H9 (cell line): ENCODE measurements around the gene SLC10A3. TPM values are rescaled to one million over a fixed set of nuclear protein-coding genes. Genes with fewer than 3 reads are reported as not detected.

Source experiments
- DNase-seq: peaks from one replicate; pipeline ENCODE4 v3.0.0-alpha.2; 2017
- H2AFZ ChIP-seq: one replicate; pipeline ENCODE4 v1.6.1; 2013; ENCODE audit warnings: mild to moderate bottlenecking, low read length, control low read depth, moderate library complexity
- H2AK5ac ChIP-seq: 2 replicates; pipeline ENCODE4 v1.6.1; 2013; ENCODE audit warnings: low read length, control low read depth, mixed read lengths; ENCODE audit not compliant: insufficient read length
- H2BK120ac ChIP-seq: one replicate; pipeline ENCODE4 v1.6.1; 2013; ENCODE audit warnings: low read depth, mild to moderate bottlenecking, low read length, control low read depth, inconsistent platforms; ENCODE audit not compliant: poor library complexity, severe bottlenecking
- H2BK12ac ChIP-seq: 2 replicates; pipeline ENCODE4 v1.6.1; 2013; ENCODE audit warnings: low read length, control low read depth, mixed read lengths, low read depth; ENCODE audit not compliant: insufficient read length
- H2BK15ac ChIP-seq: 2 replicates; pipeline ENCODE4 v1.6.1; 2013; ENCODE audit warnings: low read depth, low read length, control low read depth
- H2BK20ac ChIP-seq: one replicate; pipeline ENCODE4 v1.6.1; 2013; ENCODE audit warnings: low read depth, mild to moderate bottlenecking, low read length, control low read depth, inconsistent platforms; ENCODE audit not compliant: poor library complexity, severe bottlenecking
- H2BK5ac ChIP-seq: 2 replicates; pipeline ENCODE4 v1.6.1; 2013; ENCODE audit warnings: low read length, control low read depth, mixed read lengths; ENCODE audit not compliant: insufficient read length
- H3K14ac ChIP-seq: 2 replicates; pipeline ENCODE4 v1.6.1; 2013; ENCODE audit warnings: low read length, control low read depth; ENCODE audit not compliant: insufficient read depth
- H3K18ac ChIP-seq: 2 replicates; pipeline ENCODE4 v1.6.1; 2013; ENCODE audit warnings: low read depth, mild to moderate bottlenecking, mixed read lengths, low read length, control low read depth; ENCODE audit not compliant: insufficient read length
- H3K23ac ChIP-seq: 2 replicates; pipeline ENCODE4 v1.6.1; 2013; ENCODE audit warnings: low read length, control low read depth, mixed read lengths, low read depth; ENCODE audit not compliant: insufficient read length
- H3K23me2 ChIP-seq: 2 replicates; pipeline ENCODE4 v1.6.1; 2013; ENCODE audit warnings: low read depth, mild to moderate bottlenecking, mixed read lengths, low read length, control low read depth; ENCODE audit not compliant: insufficient read length, poor library complexity, severe bottlenecking
- H3K27ac ChIP-seq: 2 replicates; pipeline ENCODE4 v1.5.1; 2013; ENCODE audit warnings: low read length, control low read depth, mixed read lengths, low read depth; ENCODE audit not compliant: insufficient read length
- H3K27me3 ChIP-seq: 2 replicates; pipeline ENCODE4 v1.6.1; 2013; ENCODE audit warnings: low read length, control low read depth, inconsistent platforms; ENCODE audit not compliant: insufficient read depth
- H3K4ac ChIP-seq: 2 replicates; pipeline ENCODE4 v1.6.1; 2013; ENCODE audit warnings: low read depth, mild to moderate bottlenecking, control low read depth, inconsistent platforms, low read length, moderate library complexity
- H3K4me1 ChIP-seq: 2 replicates; pipeline ENCODE4 v1.6.1; 2013; ENCODE audit warnings: low read length, control low read depth, inconsistent platforms; ENCODE audit not compliant: insufficient read depth
- H3K4me2 ChIP-seq: 2 replicates; pipeline ENCODE4 v1.6.1; 2013; ENCODE audit warnings: low read length, control low read depth, mixed read lengths; ENCODE audit not compliant: insufficient read length, insufficient read depth
- H3K56ac ChIP-seq: 2 replicates; pipeline ENCODE4 v1.6.1; 2013; ENCODE audit warnings: low read depth, mild to moderate bottlenecking, mixed read lengths, low read length, control low read depth; ENCODE audit not compliant: insufficient read length
- H3K79me1 ChIP-seq: 2 replicates; pipeline ENCODE4 v1.6.1; 2013; ENCODE audit warnings: low read depth, mild to moderate bottlenecking, moderate library complexity, low read length, control low read depth, inconsistent platforms; ENCODE audit not compliant: insufficient read depth, poor library complexity, severe bottlenecking
- H3K79me2 ChIP-seq: 2 replicates; pipeline ENCODE4 v1.6.1; 2013; ENCODE audit warnings: low read length, control low read depth, inconsistent platforms; ENCODE audit not compliant: insufficient read depth
- H3K9ac ChIP-seq: 2 replicates; pipeline ENCODE4 v1.6.1; 2013; ENCODE audit warnings: low read length, control low read depth, mixed read lengths; ENCODE audit not compliant: insufficient read length; ENCODE audit errors: extremely low read depth
- H3K9me3 ChIP-seq: one replicate; pipeline ENCODE4 v1.6.1; 2013; ENCODE audit warnings: low read depth, low read length, inconsistent platforms; ENCODE audit not compliant: control insufficient read depth
- H3T11ph ChIP-seq: one replicate; pipeline ENCODE4 v1.6.1; 2013; ENCODE audit warnings: mild to moderate bottlenecking, low read length, control low read depth, inconsistent platforms
- H4K20me1 ChIP-seq: one replicate; pipeline ENCODE4 v1.6.1; 2013; ENCODE audit not compliant: control insufficient read depth, insufficient read length, insufficient read depth
- H4K5ac ChIP-seq: 2 replicates; pipeline ENCODE4 v1.6.1; 2013; ENCODE audit warnings: low read depth, mild to moderate bottlenecking, mixed read lengths, low read length, control low read depth; ENCODE audit not compliant: insufficient read length
- H4K8ac ChIP-seq: replicated peaks from 2 replicates; pipeline ENCODE4 v1.6.1; 2013; ENCODE audit warnings: low read length, control low read depth, mixed read lengths, low read depth; ENCODE audit not compliant: insufficient read length
- H4K91ac ChIP-seq: 2 replicates; pipeline ENCODE4 v1.6.1; 2013; ENCODE audit warnings: low read depth, mild to moderate bottlenecking, moderate library complexity, mixed read lengths, low read length, control low read depth; ENCODE audit not compliant: insufficient read length
- H3K27ac Mint-ChIP-seq, 3 experiments: 2 replicates in 2 of 3; 3 replicates in 1 of 3; pipeline ENCODE4 v1.8.0; 2020 to 2021; ENCODE audit warnings: mixed read lengths in 3 of 3, mild to moderate bottlenecking in 1 of 3, moderate library complexity in 1 of 3
- H3K27me3 Mint-ChIP-seq: 2 replicates; pipeline ENCODE4 v1.8.0; 2021; ENCODE audit warnings: low read depth, mild to moderate bottlenecking, moderate library complexity, mixed read lengths
- H3K36me3 Mint-ChIP-seq, 3 experiments: 2 replicates in 2 of 3; 3 replicates in 1 of 3; pipeline ENCODE4 v1.8.0; 2020 to 2021; ENCODE audit warnings: low read depth in 3 of 3, mixed read lengths in 3 of 3; ENCODE audit not compliant: insufficient read depth in 1 of 3
- H3K4me1 Mint-ChIP-seq, 2 experiments: 2 replicates each; pipeline ENCODE4 v1.8.0; 2020; ENCODE audit warnings: mixed read lengths in 2 of 2
- H3K4me3 Mint-ChIP-seq, 2 experiments: 2 replicates in 1 of 2; 3 replicates in 1 of 2; pipeline ENCODE4 v1.8.0; 2020 to 2021; ENCODE audit warnings: mild to moderate bottlenecking in 2 of 2, mixed read lengths in 2 of 2, moderate library complexity in 1 of 2
- H3K9me3 Mint-ChIP-seq, 2 experiments: 2 replicates in 1 of 2; 3 replicates in 1 of 2; pipeline ENCODE4 v1.8.0; 2020; ENCODE audit warnings: mild to moderate bottlenecking in 2 of 2, mixed read lengths in 2 of 2, moderate library complexity in 1 of 2
- WGBS: extraction: QIAGEN DNeasy Blood & Tissue Kit; methylation state at CpG from one replicate; pipeline ENCODE4 v1.1.7; 2013; ENCODE audit warnings: missing lambda C conversion rate, low lambda C conversion rate, mixed read lengths; ENCODE audit not compliant: insufficient read length; ENCODE audit errors: extremely low coverage; 5-methylcytosine and 5-hydroxymethylcytosine counted together
- total RNA-seq: library from RNA; stranded (reverse); gene quantifications from 2 replicates; pipeline ENCODE4 v1.2.1, GENCODE V29; 2021
- TF ChIP-seq, protein P1 (sequence below): fragments of 200-600 bp; sonication (generic); conservative IDR thresholded peaks from 3 replicates; pipeline ENCODE4 v1.8.0; 2021; ENCODE audit warnings: antibody characterized with exemption, mild to moderate bottlenecking

Gene SLC10A3
- total RNA-seq, 1 experiment from 2014 or later = 8.8 TPM

DNA sequence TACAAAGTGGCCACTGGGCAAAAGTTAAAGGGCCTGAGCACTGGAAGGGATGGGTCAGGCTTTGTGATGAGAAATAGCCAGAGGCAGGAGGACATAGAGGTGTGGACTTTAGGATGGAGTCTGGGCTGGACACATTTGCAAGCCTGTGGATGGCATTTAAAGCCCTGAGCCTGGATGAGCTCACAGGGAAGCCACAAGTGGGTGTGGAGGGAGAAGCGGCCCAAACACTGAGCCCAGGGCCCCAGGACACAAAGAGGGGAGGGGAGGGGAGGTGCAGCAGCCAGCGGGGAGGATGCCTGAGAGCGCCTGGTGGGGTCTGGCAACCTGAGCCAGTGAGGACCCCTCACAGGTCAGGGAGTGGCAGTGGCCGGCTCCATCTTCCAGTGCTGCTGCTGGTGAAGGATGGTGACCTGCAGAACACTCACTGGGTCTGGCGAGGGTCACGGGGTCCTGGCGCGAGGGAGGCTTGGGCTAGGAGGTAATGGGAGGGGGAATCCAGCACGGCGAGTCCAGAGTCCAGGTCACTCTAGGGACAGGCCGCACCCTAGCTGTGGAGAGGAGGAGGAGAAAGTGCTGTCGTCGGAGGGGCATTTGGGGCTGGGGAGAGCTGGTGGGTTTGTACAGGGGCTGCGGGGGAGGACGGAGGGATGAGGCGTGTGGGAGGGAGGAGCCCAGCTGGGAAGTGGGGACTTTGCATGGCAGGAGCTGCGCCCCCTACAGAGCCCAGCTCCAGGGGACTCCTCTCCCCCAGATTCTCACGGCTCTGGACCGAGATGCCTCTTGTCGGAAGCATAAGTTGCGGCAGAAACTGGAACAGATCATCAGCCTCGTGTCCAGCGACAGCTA is 18.4 kb downstream of the SLC10A3 start:
- H3K4me3 Mint-ChIP-seq = no peak overlapping the region
- Histone ChIP-seq H3K23me2 (no peaks in the 10 kb centered on the region), H3T11ph (no peak overlapping the region), H3K79me2 (no peaks in the 10 kb centered on the region), H2BK12ac (no peak overlapping the region), H3K4ac (no peak overlapping the region), H3K27me3 (no peaks in the 10 kb centered on the region), H3K56ac (no peak overlapping the region), H3K23ac (no peak overlapping the region), H3K18ac (no peak overlapping the region), H2BK20ac (no peak overlapping the region), H2BK5ac (no peak overlapping the region), H2AFZ (no peak overlapping the region), H3K9ac (no peak overlapping the region), H4K8ac (no peak overlapping the region), H2AK5ac (no peak overlapping the region), H3K4me2 (no peak overlapping the region), H3K79me1 (no peaks in the 10 kb centered on the region), H3K9me3 (peaks cover 26% of the 10 kb centered on the region), H3K14ac (no peak overlapping the region), H3K27ac (no peak overlapping the region), H4K91ac (no peak overlapping the region), H4K20me1 (no peaks in the 10 kb centered on the region), H2BK120ac (no peak overlapping the region), H4K5ac (no peak overlapping the region), H2BK15ac (no peak overlapping the region), H3K4me1 (no peaks in the 10 kb centered on the region)
- H3K9me3 Mint-ChIP-seq = peaks cover 60 to 89% of the 10 kb centered on the region in 2 experiments
- DNase-seq = no peak
- H3K4me1 Mint-ChIP-seq = no peaks in the 10 kb centered on the region
- H3K36me3 Mint-ChIP-seq = peaks cover 24 to 65% (median 62%) of the 10 kb centered on the region in 3 experiments
- H3K27ac Mint-ChIP-seq = no peak overlapping the region
- H3K27me3 Mint-ChIP-seq = peaks cover 5% of the 10 kb centered on the region
- TF ChIP-seq, protein P1, sequence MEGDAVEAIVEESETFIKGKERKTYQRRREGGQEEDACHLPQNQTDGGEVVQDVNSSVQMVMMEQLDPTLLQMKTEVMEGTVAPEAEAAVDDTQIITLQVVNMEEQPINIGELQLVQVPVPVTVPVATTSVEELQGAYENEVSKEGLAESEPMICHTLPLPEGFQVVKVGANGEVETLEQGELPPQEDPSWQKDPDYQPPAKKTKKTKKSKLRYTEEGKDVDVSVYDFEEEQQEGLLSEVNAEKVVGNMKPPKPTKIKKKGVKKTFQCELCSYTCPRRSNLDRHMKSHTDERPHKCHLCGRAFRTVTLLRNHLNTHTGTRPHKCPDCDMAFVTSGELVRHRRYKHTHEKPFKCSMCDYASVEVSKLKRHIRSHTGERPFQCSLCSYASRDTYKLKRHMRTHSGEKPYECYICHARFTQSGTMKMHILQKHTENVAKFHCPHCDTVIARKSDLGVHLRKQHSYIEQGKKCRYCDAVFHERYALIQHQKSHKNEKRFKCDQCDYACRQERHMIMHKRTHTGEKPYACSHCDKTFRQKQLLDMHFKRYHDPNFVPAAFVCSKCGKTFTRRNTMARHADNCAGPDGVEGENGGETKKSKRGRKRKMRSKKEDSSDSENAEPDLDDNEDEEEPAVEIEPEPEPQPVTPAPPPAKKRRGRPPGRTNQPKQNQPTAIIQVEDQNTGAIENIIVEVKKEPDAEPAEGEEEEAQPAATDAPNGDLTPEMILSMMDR = no peak
- no CpG with 5 or more reads among the region's 23 CpGs for WGBS
